Neural crest cell (in vitro differentiated cells): ENCODE measurements around the gene KRTAP3-2. TPM values are rescaled to one million over a fixed set of nuclear protein-coding genes. Genes with fewer than 3 reads are reported as not detected.
"Not testable (repeated sequence)": the region's sequence is repeated elsewhere in the genome, so short reads cannot be mapped to it uniquely, and the experiment has no call there.

Source experiments
- DNase-seq: peaks from one replicate; pipeline ENCODE4 v3.0.0; 2021; ENCODE audit warnings: low read depth, mixed read lengths, low spot score
- H3K27ac Mint-ChIP-seq: one replicate; pipeline ENCODE4 v1.8.0; 2021; ENCODE audit warnings: mild to moderate bottlenecking, mixed read lengths; ENCODE audit not compliant: unreplicated experiment
- H3K27me3 Mint-ChIP-seq: 2 replicates; pipeline ENCODE4 v1.8.0; 2021; ENCODE audit warnings: low read depth, mild to moderate bottlenecking, mixed read lengths
- H3K36me3 Mint-ChIP-seq: 2 replicates; pipeline ENCODE4 v1.8.0; 2021; ENCODE audit warnings: low read depth, mild to moderate bottlenecking, mixed read lengths
- H3K4me1 Mint-ChIP-seq: 2 replicates; pipeline ENCODE4 v1.8.0; 2021; ENCODE audit warnings: mixed read lengths
- H3K4me3 Mint-ChIP-seq: one replicate; pipeline ENCODE4 v1.8.0; 2021; ENCODE audit warnings: mild to moderate bottlenecking, mixed read lengths
- H3K9me3 Mint-ChIP-seq: 2 replicates; pipeline ENCODE4 v1.8.0; 2021; ENCODE audit warnings: mixed read lengths
- CTCF ChIP-seq: fragments of 200-600 bp; sonication (generic); conservative IDR thresholded peaks from 2 replicates; pipeline ENCODE4 v1.5.0; 2021; ENCODE audit warnings: antibody characterized with exemption, mild to moderate bottlenecking
- long read RNA-seq: library from polyadenylated mRNA; unstranded; transcript quantifications from one replicate; pipeline ENCODE4 v2.0.0, GENCODE V29; 2020
- total RNA-seq: library from RNA; stranded (reverse); gene quantifications from 2 replicates; pipeline ENCODE4 v1.2.1, GENCODE V29; 2021

Gene KRTAP3-2
- not detected in 2 replicates for total RNA-seq
- long read RNA-seq, result 0 reads

GRCh38 chr17:40999563-40999962, at the start of gene KRTAP3-2:
TSS of gene KRTAP3-2 (minus strand) at chr17:40999906. CDS start at chr17:40999853, 53 bp downstream.
- H3K36me3 Mint-ChIP-seq, result not testable (repeated sequence)

GRCh38 chr17:41049110-41049509, 49.4 kb upstream of the KRTAP3-2 start:
- TF ChIP-seq CTCF, result no peak

More at GRCh38 chr17:40999563-40999962, at the start of gene KRTAP3-2:
- peaks cover 18% of the 10 kb centered on the region for H3K27me3 Mint-ChIP-seq
- not testable (repeated sequence) for DNase-seq, H3K4me3 Mint-ChIP-seq, H3K27ac Mint-ChIP-seq, H3K4me1 Mint-ChIP-seq, H3K9me3 Mint-ChIP-seq

GRCh38 chr17:41048441-41048840, 48.7 kb upstream of the KRTAP3-2 start:
- H3K27me3 Mint-ChIP-seq, result peaks cover 18% of the 10 kb centered on the region
- peaks cover 2% of the 10 kb centered on the region for H3K9me3 Mint-ChIP-seq
- peaks cover 2% of the 10 kb centered on the region for H3K36me3 Mint-ChIP-seq
- H3K4me3 Mint-ChIP-seq, result no peak overlapping the region
- no peak for DNase-seq
- H3K4me1 Mint-ChIP-seq, result no peaks in the 10 kb centered on the region
- no peak overlapping the region for H3K27ac Mint-ChIP-seq
- TF ChIP-seq CTCF, result no peak

More at GRCh38 chr17:41049110-41049509, 49.4 kb upstream of the KRTAP3-2 start:
- DNase-seq, result no peak
- Mint-ChIP-seq H3K4me1 (no peaks in the 10 kb centered on the region), H3K9me3 (peaks cover 2% of the 10 kb centered on the region), H3K36me3 (no peaks in the 10 kb centered on the region), H3K27me3 (peaks cover 18% of the 10 kb centered on the region), H3K4me3 (no peak overlapping the region), H3K27ac (no peak overlapping the region)

- DNase-seq, H3K4me3 Mint-ChIP-seq, H3K27ac Mint-ChIP-seq, H3K9me3 Mint-ChIP-seq, H3K36me3 Mint-ChIP-seq, H3K4me1 Mint-ChIP-seq: not testable (repeated sequence)
- H3K27me3 Mint-ChIP-seq, result peaks cover 18% of the 10 kb centered on the region
These were observed 47.2 kb upstream of the KRTAP3-2 start, which contains the start of gene KRTAP2-1 for GRCh38 chr17:41046735-41047465. TSS of gene KRTAP2-1 (minus strand) at chr17:41047316. CDS start at chr17:41047267, 49 bp downstream.

GRCh38 chr17:41042953-41043352, 43.2 kb upstream of the KRTAP3-2 start:
- Mint-ChIP-seq H3K27me3 (peaks cover 2% of the 10 kb centered on the region), H3K9me3 (peaks cover 6% of the 10 kb centered on the region), H3K4me3 (no peak overlapping the region), H3K36me3 (peaks cover 4% of the 10 kb centered on the region), H3K27ac (no peak overlapping the region), H3K4me1 (no peaks in the 10 kb centered on the region)
- no peak for TF ChIP-seq CTCF
- no peak for DNase-seq

- not testable (repeated sequence) for H3K27ac Mint-ChIP-seq, H3K4me1 Mint-ChIP-seq, DNase-seq, H3K36me3 Mint-ChIP-seq, H3K9me3 Mint-ChIP-seq, H3K27me3 Mint-ChIP-seq, H3K4me3 Mint-ChIP-seq
These were observed 41.3 kb upstream of the KRTAP3-2 start, which contains the start of gene KRTAP1-1 for GRCh38 chr17:41040783-41041571. TSS of gene KRTAP1-1 (minus strand) at chr17:41041450. CDS start at chr17:41041397, 53 bp downstream.
